Kidney glomerular epithelial cell (primary cell): Measurements from ENCODE around the gene HIBADH.

Experiments used
- DNase-seq: peaks from one replicate; lab custom pipeline; 2025; lab: John Stamatoyannopoulos, UW

HIBADH gene

DNA sequence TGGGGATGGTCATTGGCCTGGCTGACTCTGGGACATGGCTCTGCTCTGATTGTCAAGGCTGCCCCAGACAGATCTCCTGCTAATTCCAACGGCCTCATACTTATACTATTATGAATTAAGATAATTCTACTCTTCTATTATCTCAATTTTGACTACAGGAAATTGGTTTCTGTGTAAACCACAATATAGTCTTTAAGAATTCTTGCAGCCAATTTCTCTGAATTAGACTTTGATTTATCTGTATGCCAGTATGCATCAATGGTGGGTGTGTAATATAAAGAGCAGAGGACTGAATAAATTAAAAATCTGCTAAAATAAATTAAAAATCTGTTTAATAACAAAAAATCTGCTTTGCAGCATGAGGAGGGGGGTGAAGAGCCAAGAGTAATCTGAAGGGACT lies 27.0 kb downstream of the HIBADH start:
- no peak for DNase-seq

DNA sequence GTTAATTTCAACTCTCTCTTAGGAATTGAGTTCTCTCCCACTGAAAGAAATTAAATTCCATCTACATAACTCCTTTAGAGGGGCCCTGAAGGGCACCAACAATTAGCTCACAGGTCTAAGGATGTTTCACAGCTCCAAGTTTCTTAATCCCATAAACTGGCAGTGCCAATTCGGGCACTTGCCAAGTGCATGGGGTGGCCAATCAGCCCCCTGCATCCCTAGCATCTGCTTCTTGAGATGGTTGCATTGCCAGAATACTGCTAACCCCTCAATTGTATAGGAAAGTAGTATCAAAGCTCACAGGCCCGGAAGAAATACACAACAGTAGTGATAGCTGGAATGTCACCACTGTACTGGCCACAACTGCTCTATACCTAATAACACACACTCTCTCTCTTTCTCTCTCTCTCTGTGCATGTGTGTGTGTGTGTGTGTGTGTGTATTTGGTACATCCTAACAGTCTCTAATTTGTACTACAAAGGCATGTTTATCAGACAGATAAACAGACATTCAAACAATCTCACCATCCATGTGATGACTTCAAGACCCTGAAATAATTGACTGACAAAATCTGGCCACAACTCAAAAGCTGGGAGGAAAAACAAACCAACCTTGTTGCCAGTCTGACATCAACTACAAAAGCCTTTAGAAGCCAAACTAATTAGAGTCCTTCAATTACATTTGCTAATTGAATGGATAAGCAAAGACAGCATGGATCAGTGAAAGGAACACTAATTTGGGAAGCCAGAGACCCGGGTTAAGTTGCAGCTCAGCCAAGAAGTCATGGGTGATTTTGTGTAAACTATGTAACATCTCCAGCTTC lies 27.8 kb downstream of the HIBADH start:
- no peak for DNase-seq

DNA sequence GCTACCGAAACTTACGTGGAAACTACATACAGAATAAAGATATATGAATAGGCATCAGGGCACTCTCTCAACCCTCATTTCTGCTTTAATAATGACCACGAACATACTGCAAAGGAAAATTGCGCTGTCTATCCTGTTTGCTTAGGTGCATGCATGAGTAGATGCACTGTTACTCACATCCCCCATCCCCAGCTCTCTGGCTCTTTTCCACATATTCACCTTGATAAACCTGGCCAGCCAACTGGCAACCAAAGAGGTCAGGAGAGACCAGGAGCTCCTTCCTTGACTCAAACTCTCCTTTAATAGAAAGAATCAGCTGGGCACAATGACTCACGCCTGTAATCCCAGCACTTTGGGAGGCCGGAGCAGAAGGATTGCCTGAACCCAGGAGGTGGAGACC lies 29.6 kb downstream of the HIBADH start:
- no peak for DNase-seq

- DNase-seq, result no peak
Measured at GRCh38 chr7:27631391-27631790, 31.3 kb downstream of the HIBADH start.

DNA sequence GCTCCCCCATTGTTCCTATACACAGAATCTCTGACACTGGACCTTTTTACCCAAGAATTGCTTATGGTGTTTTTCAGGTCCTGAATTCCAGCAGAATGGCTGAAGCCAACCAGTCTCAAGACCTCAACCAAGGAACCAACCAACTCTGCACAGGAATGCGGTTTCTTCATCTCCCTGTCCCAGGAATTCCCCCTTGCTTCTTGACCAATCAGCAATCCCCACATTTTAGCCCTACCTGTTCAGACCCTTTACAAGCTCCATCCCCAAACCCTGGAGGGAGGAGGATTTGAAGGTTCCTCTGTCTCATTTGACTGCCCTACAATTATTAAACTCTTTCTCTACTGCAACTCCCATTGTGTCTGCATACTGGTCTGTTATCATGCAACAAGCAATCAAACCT lies 35.5 kb downstream of the HIBADH start:
- no peak for DNase-seq

GRCh38 chr7:27619492-27619891 lies 43.2 kb downstream of the HIBADH start:
- no peak for DNase-seq

DNA sequence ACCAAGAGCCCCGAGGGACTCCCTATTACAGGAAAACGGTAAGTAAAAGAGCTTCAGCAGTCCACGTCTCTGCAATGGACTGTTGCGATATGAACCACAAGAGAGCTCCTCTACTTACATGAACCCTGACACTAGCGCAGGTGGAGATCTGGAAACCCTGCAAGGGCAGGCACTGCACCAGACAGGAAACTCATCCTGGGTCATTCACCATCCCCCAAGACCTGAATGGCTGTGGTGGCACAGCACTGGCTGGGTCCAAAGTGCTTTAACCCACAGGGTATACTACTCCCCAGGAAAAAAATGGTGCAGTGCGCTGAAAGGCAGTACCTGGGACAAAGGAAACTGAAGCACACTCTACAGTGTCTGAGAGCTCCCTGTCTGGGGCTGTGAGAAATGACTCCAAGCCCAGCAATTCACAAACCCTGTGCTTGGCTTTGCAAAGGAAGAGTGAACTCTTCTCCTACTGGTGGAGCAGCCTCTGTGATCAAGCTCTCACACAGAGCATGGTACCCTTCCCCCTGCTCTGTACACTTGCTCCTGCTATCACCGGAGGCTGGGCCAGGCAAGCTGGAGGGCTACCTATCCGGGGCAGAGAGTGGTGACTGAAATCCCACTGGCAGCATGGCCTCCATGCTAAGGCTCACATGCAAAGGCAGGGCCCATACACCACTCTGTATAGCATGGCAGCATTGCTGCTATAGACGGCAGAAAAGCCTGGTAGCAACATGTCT lies 44.9 kb downstream of the HIBADH start:
- no peak for DNase-seq

GRCh38 chr7:27616914-27617548 lies 45.7 kb downstream of the HIBADH start:
- no peak for DNase-seq

DNA sequence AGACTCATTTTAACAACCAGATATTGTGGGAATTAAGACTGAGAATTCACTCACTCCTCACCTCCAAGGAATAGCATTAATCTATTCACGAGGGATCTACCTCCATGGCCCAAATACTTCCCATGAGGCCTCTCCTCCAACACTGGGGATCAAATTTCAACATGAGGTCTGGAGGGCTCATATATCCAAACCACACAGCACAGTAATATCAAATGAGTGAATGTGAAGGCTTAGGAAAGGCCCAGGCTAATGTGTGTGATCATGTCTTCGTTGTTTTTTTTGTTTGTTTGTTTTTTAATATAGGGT lies 46.5 kb downstream of the HIBADH start:
- DNase-seq, result no peak

DNA sequence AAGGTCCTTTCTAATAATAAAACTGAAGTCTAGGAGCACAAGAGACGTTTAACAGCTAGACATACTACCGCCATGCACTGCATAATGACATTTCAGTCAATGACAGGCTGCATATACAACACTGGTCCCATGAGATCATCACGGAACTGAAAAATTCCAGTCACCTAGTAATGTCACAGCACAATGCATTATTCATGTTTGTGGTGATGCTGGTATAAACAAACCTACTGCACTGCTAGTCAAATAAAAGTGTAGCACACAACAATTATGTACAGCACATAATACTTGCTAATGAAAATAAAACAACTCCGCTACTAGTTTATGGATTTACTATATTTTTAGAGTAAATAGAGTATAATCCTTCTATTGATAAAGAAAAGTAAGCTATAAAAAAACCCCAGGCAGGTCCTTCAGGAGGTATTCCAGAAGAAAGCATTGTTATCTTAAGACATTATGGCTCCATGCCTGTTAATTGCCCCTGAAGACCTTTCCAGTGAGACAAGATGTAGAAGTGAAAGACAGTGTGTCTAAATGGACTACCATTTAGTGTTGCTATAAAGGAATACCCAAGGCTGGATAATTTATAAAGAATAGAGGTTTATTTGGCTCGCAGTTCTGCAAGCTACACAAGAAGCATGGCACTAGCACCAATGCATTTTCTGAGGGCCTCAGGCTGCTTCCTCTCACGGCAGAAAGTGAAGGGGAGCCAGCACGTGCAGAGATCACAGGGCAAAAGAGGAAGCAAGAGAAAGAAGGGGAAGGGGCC lies 47.1 kb downstream of the HIBADH start:
- DNase-seq, result no peak

- no peak for DNase-seq
Measured at GRCh38 chr7:27614095-27614494, 48.6 kb downstream of the HIBADH start.

- DNase-seq, result no peak
Measured at GRCh38 chr7:27611059-27611458, 51.6 kb downstream of the HIBADH start.

- DNase-seq, result peak; percentile 15
Measured at GRCh38 chr7:27608776-27609495, 53.7 kb downstream of the HIBADH start.

DNA sequence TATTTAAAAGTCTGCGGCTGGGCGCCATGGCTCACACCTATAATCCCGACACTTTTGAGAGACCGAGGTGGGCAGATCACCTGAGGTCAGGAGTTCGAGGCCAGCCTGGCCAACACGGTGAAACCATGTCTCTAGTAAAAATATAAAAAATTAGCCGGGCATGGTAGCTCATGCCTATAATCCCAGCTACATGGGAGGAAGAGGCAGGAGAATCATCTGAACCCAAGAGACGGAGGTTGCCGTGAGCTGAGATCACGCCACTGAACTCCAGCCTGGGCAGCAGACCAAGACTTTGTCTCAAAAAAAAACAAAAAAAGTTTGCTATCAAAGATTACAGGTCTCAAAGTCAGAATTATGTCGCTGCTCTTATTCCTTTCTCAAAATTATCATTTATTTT lies 55.5 kb downstream of the HIBADH start:
- no peak for DNase-seq

- DNase-seq, result peak; percentile 24
Measured at GRCh38 chr7:27606270-27607209, 56.1 kb downstream of the HIBADH start.

DNA sequence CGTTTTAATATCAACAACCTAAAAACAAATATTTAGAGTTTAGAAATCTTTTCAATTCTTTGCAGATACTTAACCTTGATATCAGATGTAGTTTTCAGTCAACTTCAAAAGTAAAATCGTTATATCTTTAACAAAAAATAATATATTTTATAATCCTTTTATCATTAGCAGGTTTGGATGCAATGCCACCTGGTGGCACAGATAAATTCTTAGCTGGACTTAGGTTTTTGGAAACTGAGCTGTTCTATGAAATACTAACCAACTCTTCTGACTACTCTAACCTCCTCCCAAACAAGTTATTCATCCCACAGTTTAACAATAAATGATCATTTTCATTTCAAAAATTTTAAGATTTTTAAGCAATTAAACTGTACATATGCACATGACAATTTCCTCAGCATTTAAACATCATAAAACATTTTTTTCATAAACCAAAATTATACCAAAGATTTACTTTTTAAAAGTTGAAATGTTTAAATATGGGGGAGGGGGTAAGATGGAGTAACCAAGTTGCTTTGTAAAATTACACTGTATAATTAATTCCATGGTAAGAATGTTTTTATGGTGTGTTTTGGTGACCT lies 56.9 kb downstream of the HIBADH start:
- DNase-seq, result peak; percentile 29

DNA sequence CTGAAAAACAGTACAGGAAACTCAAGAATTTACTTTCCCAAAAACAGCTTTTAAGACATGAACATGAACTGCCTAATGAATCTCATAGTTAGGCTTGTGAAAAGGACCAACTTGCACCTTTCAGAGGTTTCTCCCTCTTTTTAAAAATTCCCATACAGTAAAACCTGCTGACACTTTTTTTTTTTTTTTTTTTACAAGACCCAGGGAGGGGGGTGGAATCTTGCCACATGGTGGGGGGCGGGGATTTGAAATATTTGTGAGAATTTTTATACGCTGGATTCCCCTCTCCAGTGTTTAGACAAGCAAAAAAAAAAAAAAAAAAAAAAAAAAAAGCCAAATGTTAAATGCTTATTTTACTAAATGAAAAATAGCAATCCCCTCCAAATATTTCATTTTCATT lies 57.4 kb downstream of the HIBADH start:
- DNase-seq, result no peak

DNA sequence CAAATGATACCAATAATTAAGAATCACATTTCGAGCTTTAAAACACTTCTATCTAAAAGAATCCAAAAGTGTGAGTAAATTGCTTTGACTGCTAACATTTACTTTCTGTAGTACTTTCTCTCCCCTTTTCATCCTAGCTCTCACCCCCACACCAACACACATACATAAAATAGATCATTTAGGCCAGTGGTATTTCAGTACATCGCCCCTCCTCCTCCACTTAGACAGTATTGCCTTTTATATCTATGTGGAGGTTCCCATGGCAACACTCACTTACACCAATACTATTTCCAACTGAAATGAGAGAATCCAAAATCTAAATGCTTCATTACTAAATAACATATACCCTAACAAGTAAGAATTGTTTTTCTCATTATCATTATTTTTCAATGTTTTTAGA lies 58.9 kb downstream of the HIBADH start:
- no peak for DNase-seq

DNA sequence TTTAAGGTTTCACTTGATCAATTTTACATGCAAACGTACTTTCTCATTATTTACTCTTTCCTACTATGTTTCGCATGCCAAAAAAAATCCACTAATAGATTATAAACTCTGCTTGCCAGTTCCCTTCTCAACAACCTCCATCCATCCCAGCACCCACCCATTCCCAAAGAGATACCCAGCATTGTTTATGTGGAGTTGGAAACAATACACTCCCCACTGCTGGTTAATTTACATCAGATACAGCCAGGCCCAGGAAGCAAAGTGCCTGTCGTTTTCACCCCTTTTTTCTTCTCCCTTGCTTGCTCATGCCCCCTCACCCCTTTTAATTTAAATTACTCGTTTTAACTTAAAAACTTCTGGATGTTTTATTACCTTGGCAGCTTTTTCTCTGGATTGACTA lies 59.9 kb downstream of the HIBADH start:
- DNase-seq, result no peak

DNA sequence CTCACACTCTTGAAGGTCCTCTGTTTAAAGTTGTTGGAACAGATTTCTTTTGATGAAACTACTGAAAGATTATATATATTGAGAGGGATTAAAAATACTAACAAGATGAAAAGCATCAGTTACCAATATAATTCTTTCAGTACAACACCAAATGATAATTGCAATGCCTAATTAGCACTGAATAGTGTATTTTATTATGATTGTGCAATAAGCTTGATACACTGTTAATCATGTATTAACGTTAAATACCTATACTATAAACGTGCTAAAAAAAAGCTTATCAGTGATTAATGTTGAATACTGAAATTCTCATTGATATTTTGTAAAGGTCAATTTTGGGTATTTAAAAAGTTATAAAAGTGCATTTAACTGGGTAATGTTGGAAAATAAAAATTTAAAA lies 61.5 kb downstream of the HIBADH start:
- DNase-seq, result no peak
